Measurements from ENCODE around the gene AIF1. TPM values are rescaled to one million over a fixed set of nuclear protein-coding genes. Genes with fewer than 3 reads are reported as not detected.

Gene AIF1
- total and polyA plus RNA-seq, 2 donors (not counting 1 experiment from before 2014, with no cell fraction given), result not detected

DNA sequence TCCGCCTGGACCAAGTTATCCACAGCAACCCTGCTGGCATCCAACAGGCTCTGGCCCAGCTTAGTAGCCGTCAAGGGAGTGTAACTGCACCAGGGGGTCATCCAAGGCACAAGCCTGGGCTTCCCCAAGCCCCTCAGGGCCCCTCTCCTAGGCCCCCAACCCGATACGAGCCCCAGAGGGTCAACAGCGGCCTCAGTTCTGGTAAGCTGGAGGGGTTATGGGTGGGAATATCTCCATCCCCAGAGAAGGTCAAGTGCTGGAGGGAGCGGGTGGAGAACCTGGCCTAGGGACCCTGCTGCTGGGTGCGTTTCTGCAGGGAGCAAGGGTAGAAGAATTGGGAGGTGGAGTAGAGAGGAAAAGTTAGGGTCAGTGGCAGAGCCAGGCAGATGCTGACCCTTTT lies 18.4 kb downstream of the AIF1 start:
- Histone ChIP-seq H3K27me3 (ENCODE audit: control insufficient read depth, insufficient read depth, low read length) (no peaks in the 10 kb centered on the region), H3K36me3 (ENCODE audit: control insufficient read depth, insufficient read depth, low read length) (peaks cover 59% of the 10 kb centered on the region), H3K4me3 (replicated peaks in 1 of 4; ENCODE audit: control extremely low read depth in 1 of 4, insufficient read depth in 1 of 4, low read depth in 3 of 4, low read length in 4 of 4) (no peak overlapping the region), H3K9ac (ENCODE audit: insufficient read depth, low read length) (no peak overlapping the region), H2AFZ (ENCODE audit: low read length) (no peak overlapping the region), H3K27ac (ENCODE audit: insufficient read depth, low read length) (no peak overlapping the region), H3K4me1 (ENCODE audit: control insufficient read depth, extremely low read depth, insufficient read depth, low read length) (peaks cover 2% of the 10 kb centered on the region), H3K79me2 (ENCODE audit: control insufficient read depth, insufficient read depth, low read length) (peaks cover 11% of the 10 kb centered on the region), H3K9me3 (ENCODE audit: control insufficient read depth, insufficient read depth, low read depth, low read length) (no peaks in the 10 kb centered on the region), H4K20me1 (ENCODE audit: control insufficient read depth, extremely low read depth, insufficient read depth, low read length) (no peaks in the 10 kb centered on the region), H3K4me2 (ENCODE audit: extremely low read depth, insufficient read depth, low read length) (no peak overlapping the region)
- TF ChIP-seq, protein P1, sequence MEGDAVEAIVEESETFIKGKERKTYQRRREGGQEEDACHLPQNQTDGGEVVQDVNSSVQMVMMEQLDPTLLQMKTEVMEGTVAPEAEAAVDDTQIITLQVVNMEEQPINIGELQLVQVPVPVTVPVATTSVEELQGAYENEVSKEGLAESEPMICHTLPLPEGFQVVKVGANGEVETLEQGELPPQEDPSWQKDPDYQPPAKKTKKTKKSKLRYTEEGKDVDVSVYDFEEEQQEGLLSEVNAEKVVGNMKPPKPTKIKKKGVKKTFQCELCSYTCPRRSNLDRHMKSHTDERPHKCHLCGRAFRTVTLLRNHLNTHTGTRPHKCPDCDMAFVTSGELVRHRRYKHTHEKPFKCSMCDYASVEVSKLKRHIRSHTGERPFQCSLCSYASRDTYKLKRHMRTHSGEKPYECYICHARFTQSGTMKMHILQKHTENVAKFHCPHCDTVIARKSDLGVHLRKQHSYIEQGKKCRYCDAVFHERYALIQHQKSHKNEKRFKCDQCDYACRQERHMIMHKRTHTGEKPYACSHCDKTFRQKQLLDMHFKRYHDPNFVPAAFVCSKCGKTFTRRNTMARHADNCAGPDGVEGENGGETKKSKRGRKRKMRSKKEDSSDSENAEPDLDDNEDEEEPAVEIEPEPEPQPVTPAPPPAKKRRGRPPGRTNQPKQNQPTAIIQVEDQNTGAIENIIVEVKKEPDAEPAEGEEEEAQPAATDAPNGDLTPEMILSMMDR (conservative IDR thresholded peaks at IDR 0.05 in 1 of 2, IDR thresholded peaks at IDR 0.05 in 1 of 2; ENCODE audit: low read depth in 1 of 2, low read length in 2 of 2), result no peak
- no peak for TF ChIP-seq EZH2 (IDR thresholded peaks at IDR 0.05; ENCODE audit: low read length, missing control alignments)
- no peak for DNase-seq (ENCODE audit: low read depth in 2 of 2)

DNA sequence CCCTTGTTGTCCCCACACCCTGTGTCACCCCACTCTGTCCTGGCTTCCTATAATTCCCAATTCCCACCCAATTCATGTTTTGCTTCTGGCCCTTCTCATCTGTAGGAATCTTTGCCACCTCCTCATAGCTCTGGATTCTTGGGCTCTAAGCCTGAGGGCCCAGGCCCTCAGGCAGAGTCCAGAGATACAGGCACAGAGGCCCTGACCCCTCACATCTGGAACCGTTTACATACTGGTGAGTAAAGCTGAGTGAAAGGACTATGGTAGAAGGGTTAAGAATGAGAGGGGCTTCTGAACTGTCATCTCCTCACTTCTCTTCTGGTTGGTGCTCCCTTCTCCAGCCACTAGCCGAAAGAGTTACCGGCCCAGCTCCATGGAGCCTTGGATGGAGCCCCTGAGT lies 19.1 kb downstream of the AIF1 start:
- TF ChIP-seq EZH2 (IDR thresholded peaks at IDR 0.05; ENCODE audit: low read length, missing control alignments), result no peak
- TF ChIP-seq, protein P1 (conservative IDR thresholded peaks at IDR 0.05 in 1 of 2, IDR thresholded peaks at IDR 0.05 in 1 of 2; ENCODE audit: low read depth in 1 of 2, low read length in 2 of 2), result no peak
- Histone ChIP-seq H3K27me3 (ENCODE audit: control insufficient read depth, insufficient read depth, low read length) (no peaks in the 10 kb centered on the region), H4K20me1 (ENCODE audit: control insufficient read depth, extremely low read depth, insufficient read depth, low read length) (no peaks in the 10 kb centered on the region), H3K27ac (ENCODE audit: insufficient read depth, low read length) (no peak overlapping the region), H3K4me3 (replicated peaks in 1 of 4; ENCODE audit: control extremely low read depth in 1 of 4, insufficient read depth in 1 of 4, low read depth in 3 of 4, low read length in 4 of 4) (no peak overlapping the region), H3K79me2 (ENCODE audit: control insufficient read depth, insufficient read depth, low read length) (peaks cover 11% of the 10 kb centered on the region), H3K9ac (ENCODE audit: insufficient read depth, low read length) (no peak overlapping the region), H3K4me1 (ENCODE audit: control insufficient read depth, extremely low read depth, insufficient read depth, low read length) (peaks cover 2% of the 10 kb centered on the region), H3K4me2 (ENCODE audit: extremely low read depth, insufficient read depth, low read length) (no peak overlapping the region), H2AFZ (ENCODE audit: low read length) (no peak overlapping the region), H3K36me3 (ENCODE audit: control insufficient read depth, insufficient read depth, low read length) (peaks cover 57% of the 10 kb centered on the region), H3K9me3 (ENCODE audit: control insufficient read depth, insufficient read depth, low read depth, low read length) (no peaks in the 10 kb centered on the region)
- DNase-seq (ENCODE audit: low read depth in 2 of 2), result no peak

DNA sequence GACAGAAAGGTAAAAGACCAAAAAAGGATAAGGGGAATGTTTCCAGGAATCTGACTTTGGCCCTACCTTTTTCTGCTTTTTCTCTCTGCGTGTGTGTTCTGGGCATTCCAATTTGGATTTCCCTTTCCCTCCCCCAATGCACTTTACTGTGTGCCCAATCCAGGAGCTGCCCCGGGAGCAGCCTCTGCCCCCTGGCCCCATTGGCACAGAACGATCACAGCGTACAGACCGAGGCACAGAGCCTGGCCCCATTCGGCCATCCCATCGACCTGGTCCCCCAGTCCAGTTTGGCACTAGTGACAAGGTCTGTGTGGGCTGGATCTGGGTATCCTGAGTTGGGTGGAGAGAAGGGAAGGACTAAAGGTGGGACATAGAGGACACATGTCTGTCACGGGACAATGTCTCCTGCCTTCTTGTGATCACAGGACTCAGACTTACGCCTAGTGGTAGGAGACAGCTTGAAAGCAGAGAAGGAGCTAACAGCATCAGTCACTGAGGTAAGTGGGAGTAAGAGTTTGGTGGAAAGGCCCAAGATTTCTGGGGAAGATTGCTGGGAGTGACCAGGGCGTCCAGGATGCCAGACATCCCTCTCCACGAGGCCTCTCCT lies 20.0 kb downstream of the AIF1 start:
- Histone ChIP-seq H3K4me1 (ENCODE audit: control insufficient read depth, extremely low read depth, insufficient read depth, low read length) (peaks cover 2% of the 10 kb centered on the region), H3K79me2 (ENCODE audit: control insufficient read depth, insufficient read depth, low read length) (peaks cover 9% of the 10 kb centered on the region), H3K4me3 (replicated peaks in 1 of 4; ENCODE audit: control extremely low read depth in 1 of 4, insufficient read depth in 1 of 4, low read depth in 3 of 4, low read length in 4 of 4) (no peak overlapping the region), H3K27me3 (ENCODE audit: control insufficient read depth, insufficient read depth, low read length) (no peaks in the 10 kb centered on the region), H3K36me3 (ENCODE audit: control insufficient read depth, insufficient read depth, low read length) (peaks cover 50% of the 10 kb centered on the region), H4K20me1 (ENCODE audit: control insufficient read depth, extremely low read depth, insufficient read depth, low read length) (no peaks in the 10 kb centered on the region), H3K9ac (ENCODE audit: insufficient read depth, low read length) (no peak overlapping the region), H3K4me2 (ENCODE audit: extremely low read depth, insufficient read depth, low read length) (no peak overlapping the region), H2AFZ (ENCODE audit: low read length) (no peak overlapping the region), H3K9me3 (ENCODE audit: control insufficient read depth, insufficient read depth, low read depth, low read length) (no peaks in the 10 kb centered on the region), H3K27ac (ENCODE audit: insufficient read depth, low read length) (no peak overlapping the region)
- TF ChIP-seq, protein P1 (conservative IDR thresholded peaks at IDR 0.05 in 1 of 2, IDR thresholded peaks at IDR 0.05 in 1 of 2; ENCODE audit: low read depth in 1 of 2, low read length in 2 of 2), result no peak
- no peak for TF ChIP-seq EZH2 (IDR thresholded peaks at IDR 0.05; ENCODE audit: low read length, missing control alignments)
- no peak for DNase-seq (ENCODE audit: low read depth in 2 of 2)

Data from fibroblast of lung (primary cell).